ENCODE measurements around the gene POU6F2.

GRCh38 chr7:38934536-38934935 is 43.2 kb upstream of the POU6F2 start:
- TF ChIP-seq KLF1 (tag by site-specific recombination; IDR thresholded peaks at IDR 0.05) (no peak), GLIS1 (tag by site-specific recombination; IDR thresholded peaks at IDR 0.05) (no peak), CTCF (tag by site-specific recombination; IDR thresholded peaks at IDR 0.05) (no peak), ZNF341 (tag by site-specific recombination; IDR thresholded peaks at IDR 0.05; ENCODE audit: low read depth) (no peak), MYNN (tag by site-specific recombination; IDR thresholded peaks at IDR 0.05; ENCODE audit: borderline replicate concordance) (no peak), TCF7L2 (IDR thresholded peaks at IDR 0.05; ENCODE audit: borderline replicate concordance, low read depth, low read length) (no peak), YY1 (tag by site-specific recombination; IDR thresholded peaks at IDR 0.05) (no peak), ZBTB48 (tag by site-specific recombination; IDR thresholded peaks at IDR 0.05) (no peak), ZBTB44 (tag by site-specific recombination; IDR thresholded peaks at IDR 0.05) (no peak), ZNF10 (tag by site-specific recombination; IDR thresholded peaks at IDR 0.05) (no peak), ZNF391 (tag by site-specific recombination; IDR thresholded peaks at IDR 0.05; ENCODE audit: borderline replicate concordance, low read depth) (no peak), ZNF510 (tag by site-specific recombination; IDR thresholded peaks at IDR 0.05; ENCODE audit: insufficient replicate concordance) (no peak), GLI4 (tag by site-specific recombination; IDR thresholded peaks at IDR 0.05) (no peak), ZNF23 (tag by site-specific recombination; IDR thresholded peaks at IDR 0.05; ENCODE audit: borderline replicate concordance) (no peak)

All from HEK293 (cell line).